ENCODE data around the gene FCRLA.
"Not testable (repeated sequence)": the region's sequence is repeated elsewhere in the genome, so short reads cannot be mapped to it uniquely, and the experiment has no call there.

FCRLA gene

GRCh38 chr1:161706113-161706481 is 932 bp upstream of the FCRLA start:
- no peak for FAIRE-seq

GRCh38 chr1:161707503-161707902 is 474 bp downstream of the FCRLA start:
- no peak for FAIRE-seq

GRCh38 chr1:161709373-161709772 is 2.3 kb downstream of the FCRLA start:
- no peak for FAIRE-seq

- FAIRE-seq = no peak
Observed at GRCh38 chr1:161710560-161710959, 3.5 kb downstream of the FCRLA start.

- FAIRE-seq = no peak
Observed at GRCh38 chr1:161718559-161719324, 11.7 kb downstream of the FCRLA start.

GRCh38 chr1:161719325-161719611 is 12.2 kb downstream of the FCRLA start:
- no peak for FAIRE-seq

- no peak for FAIRE-seq
Observed at GRCh38 chr1:161720422-161720821, 13.4 kb downstream of the FCRLA start.

- FAIRE-seq = no peak
Observed at GRCh38 chr1:161720956-161721737, 14.1 kb downstream of the FCRLA start, which contains the start of gene FCRLB. FCRLB (plus strand) TSS chr1:161721544; CDS start chr1:161722673, 1,129 bp downstream.

- FAIRE-seq = no peak
Observed at GRCh38 chr1:161721738-161722343, 14.8 kb downstream of the FCRLA start.

- FAIRE-seq = no peak
Observed at GRCh38 chr1:161722406-161722805, 15.4 kb downstream of the FCRLA start.

- FAIRE-seq = no peak
Observed at GRCh38 chr1:161723459-161724141, 16.6 kb downstream of the FCRLA start.

GRCh38 chr1:161725258-161725907 is 18.4 kb downstream of the FCRLA start:
- FAIRE-seq = not testable (repeated sequence)

GRCh38 chr1:161725908-161726472 is 19.0 kb downstream of the FCRLA start:
- FAIRE-seq = no peak

GRCh38 chr1:161726473-161727255 is 19.6 kb downstream of the FCRLA start:
- no peak for FAIRE-seq

GRCh38 chr1:161727256-161727924 is 20.4 kb downstream of the FCRLA start:
- no peak for FAIRE-seq

- no peak for FAIRE-seq
Observed at GRCh38 chr1:161728376-161729226, 21.6 kb downstream of the FCRLA start.

GRCh38 chr1:161730050-161730564 is 23.1 kb downstream of the FCRLA start:
- FAIRE-seq = no peak

- no peak for FAIRE-seq
Observed at GRCh38 chr1:161731241-161731640, 24.2 kb downstream of the FCRLA start.

GRCh38 chr1:161731981-161732718 is 25.1 kb downstream of the FCRLA start:
- FAIRE-seq = no peak

All from TTC549 (cell line).